HG03457 (cell line): Measurements from ENCODE around the gene CDH1.

Source experiments
- ATAC-seq: cut with Tn5 transposase; IDR thresholded peaks from one replicate; pipeline ENCODE4 v1.9.1; 2021; ENCODE audit warnings: moderate number of reproducible peaks; ENCODE audit not compliant: unreplicated experiment

CDH1 gene

DNA sequence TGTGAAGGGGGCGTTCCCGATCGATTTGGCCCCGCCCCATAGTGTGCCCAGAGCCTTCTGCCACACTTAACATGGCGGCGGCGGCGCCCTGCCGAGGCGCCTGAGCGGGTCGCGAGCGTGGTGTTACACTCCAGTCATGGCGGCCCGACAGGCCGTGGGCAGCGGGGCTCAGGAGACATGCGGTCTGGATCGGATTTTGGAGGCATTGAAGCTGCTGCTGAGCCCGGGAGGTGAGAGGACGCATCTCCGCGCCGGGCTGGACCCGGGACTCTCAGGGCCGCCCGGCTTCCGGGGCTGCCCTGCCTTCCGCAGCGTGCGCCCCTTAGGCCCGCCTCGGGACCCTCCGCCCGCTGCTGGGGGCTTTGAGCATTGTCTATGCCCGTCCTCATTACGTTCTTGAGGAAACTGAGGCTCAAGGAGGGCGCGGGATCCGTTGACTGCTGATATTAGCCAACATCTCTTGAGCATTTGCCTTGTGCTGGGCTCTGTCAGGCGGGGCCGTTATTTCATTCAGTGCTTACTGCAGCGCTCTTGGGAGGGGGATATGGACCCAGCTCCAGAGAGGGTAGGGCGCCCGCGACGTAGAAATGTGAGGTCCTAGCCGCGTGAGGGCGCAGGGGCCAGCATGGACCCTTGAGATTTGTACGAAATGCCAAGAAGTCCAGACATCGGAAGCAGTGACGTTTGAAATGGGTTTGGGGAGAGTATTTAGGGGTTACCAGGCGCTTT is 106.6 kb downstream of the CDH1 start, which contains the start of gene TANGO6:
TSS of gene TANGO6 (plus strand) at position 50 of the 729 bp plus-strand sequence. CDS start at position 137, 87 bp downstream.
- peak; percentile 68 for ATAC-seq

DNA sequence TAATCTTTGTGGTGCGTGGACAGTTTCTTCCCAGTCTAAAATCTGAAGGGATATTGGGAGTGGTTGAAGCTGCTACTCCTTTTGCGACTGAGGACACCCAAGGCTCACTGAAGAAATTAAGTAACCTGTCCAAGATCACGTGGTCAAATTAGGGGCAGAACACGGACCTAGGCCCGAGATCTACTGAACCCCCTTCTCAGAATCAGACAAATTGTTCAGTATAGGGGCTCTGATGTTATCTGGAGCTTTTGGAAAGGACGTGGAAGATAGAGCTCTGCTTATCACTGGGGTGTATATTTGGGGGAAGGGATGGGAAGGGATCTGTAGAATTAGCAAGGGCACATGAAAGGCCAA is 107.1 kb downstream of the CDH1 start:
- no peak for ATAC-seq

DNA sequence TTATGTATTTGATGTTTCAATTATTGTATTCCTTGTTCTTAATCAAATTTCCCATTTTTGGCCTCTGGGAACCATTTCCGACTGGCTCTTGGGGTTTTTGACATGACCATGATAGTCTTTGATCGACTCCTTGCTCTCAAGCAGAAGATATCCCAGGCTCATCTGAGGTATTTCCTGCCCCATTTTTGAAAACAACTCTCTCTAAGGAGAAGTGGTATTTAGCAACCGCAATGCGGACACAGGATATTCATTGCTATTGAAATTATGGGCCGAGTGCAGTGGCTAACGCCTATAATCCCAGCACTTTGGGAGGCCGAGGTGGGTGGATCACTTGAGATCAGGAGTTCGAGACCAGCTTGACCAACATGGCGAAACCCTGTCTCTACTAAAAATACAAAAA is 111.7 kb downstream of the CDH1 start:
- ATAC-seq, result no peak

DNA sequence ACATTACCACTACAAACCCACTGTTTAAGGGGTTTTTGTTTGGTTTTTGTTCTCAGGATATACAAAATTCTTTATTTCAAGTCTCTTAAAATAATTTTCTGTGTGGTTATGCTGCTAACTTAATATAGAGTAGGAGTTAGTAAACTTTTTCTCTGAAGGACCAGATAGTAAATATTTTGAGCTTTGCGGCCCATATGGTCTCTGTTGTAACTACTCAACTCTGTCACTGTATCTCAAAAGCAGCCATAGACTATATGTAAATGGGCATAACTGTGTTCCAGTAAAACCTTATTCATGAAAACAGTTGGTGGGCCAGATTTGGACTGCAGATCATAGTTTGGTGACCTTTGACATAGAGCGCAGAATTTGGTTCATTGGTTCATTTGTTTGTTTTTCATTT is 113.4 kb downstream of the CDH1 start:
- no peak for ATAC-seq

DNA sequence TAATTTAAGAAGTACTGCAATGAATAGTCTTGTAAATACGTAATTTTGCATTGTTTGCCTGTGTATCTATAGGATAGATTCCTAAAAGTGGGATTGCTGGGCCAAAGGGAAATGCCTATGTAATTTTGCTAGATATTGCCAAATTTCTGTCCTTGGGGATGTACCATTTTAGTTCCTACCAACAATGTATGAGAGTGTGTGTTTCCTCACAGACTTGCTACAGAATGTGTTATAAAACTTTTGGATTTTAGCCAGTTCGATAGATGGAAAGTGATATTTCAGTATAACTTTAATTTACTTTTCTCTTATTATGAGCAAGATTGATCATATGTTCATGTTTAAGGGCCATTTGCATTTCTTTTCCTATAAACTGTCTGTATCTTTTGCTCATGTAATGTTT is 114.5 kb downstream of the CDH1 start:
- ATAC-seq, result no peak

DNA sequence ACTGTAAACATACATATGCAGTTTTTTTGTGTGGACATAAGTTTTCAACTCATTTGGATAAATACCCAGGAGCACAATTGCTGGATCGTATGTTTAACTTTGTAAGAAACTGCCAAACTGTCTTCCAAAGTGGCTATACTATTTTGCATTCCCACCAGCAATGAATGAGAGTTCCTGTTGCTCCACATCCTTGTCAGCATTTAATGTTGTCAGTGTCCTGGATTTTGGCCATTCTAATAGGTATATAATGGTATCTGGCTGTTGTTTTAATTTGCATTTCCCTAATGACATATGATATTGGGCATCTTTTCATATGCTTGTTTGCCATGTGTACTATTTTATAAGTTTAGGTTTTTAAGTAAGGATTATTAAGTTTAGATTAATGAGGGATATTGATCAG is 120.4 kb downstream of the CDH1 start:
- no peak for ATAC-seq

DNA sequence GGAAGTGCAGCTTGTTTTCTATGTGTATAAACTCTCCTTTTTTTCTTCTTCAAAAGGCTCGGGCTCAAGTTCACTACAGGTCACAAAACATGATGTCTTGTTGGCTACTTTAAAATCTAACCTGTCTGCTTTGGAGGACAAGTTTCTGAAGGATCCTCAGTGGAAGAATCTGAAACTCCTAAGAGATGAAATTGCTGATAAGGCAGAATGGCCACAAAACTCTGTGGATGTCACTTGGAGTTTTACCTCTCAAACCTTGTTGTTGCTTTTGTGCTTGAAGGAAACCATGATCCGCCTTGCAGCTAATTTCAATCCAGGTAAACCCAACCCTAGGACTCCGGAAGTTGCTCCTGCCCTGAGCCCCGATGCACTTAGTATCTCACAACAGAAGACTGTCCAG is 122.7 kb downstream of the CDH1 start:
- no peak for ATAC-seq

DNA sequence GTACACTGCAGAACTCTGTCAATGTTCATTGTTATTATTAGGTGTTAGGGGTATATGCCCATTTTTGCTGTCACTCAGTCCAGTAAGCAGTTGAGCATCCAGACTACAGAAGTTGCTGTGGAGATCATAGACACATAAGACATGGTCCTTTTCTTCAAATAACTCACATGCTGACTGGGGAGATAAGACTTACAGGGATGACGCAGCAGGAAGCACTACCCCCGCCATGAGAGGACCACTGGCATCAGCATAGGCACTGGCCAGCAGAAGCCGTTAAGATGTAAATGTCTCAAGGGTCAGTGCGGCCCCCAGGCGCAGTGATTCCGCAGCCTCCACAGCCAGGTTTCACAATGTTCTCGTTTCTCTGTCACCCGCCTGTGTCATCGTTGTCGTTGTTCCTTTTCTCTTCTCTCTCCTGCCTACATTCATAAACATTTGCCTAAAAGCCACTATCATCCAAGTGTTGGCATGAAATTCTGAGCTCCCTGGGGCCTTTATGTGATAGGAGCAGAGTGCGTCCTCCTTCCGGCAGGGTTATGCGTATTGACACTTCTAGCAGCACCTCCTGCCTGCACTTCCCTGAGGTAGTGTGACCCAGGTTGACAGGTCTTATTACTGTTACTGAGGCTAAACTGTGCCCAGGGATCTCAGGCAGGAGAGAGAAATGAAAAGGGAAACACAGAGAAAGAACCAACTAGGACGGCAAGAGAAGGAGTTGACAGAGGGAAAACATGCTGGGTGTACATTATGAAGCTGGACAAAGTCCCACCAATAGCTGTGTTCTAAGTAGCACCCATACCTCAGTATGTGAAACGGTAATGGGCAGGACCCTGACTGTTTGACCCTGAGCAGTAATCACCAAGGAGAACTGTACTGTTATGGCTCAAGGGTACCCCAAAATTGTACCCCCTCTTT is 124.1 kb downstream of the CDH1 start:
- no peak for ATAC-seq

DNA sequence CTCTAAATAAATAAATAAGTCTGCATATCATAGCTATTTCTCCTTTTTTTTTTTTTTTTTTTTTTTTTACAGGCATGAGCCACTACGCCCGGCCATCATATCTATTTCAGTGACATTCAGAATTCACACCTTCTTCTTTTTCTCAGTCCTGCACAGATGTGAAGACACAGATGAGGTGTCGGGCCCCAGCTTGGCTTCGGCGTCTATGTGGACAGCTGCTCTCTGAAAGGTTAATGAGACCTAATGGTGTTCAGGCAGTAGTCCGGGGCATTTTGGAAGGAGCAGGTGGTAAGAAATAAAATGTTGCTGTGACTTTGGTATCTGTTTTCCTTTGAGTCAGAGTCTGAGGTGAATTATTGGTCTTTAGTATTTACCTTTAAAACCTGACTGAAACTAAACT is 129.8 kb downstream of the CDH1 start:
- no peak for ATAC-seq

DNA sequence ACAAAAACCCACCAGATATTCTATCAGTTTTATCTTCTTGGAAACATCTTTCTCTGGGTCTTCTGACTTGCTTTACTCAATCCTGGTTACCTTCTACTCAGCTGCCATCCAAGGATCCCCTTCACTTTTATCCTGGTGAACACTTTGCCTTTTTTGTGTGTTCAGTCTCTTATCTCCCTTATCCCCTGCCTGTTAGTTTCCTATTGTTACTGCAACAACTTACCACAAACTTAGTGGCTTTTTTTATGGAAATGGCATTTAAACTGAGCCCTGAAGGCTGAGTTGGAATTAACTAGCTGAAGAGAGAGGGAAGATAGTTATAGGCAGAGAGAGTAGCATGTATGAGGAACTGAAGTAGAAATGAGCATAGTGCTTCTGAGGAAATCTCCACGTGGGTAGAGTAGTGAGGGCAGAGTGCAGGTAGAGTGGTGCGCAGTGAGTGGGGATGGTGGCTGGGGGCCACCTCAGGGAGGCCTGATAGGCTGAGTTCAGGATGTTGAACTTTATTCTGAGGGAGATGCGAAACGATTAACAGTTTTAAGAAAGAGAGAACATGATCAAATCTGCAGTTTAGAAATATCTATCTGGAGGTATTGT is 132.5 kb downstream of the CDH1 start:
- no peak for ATAC-seq

DNA sequence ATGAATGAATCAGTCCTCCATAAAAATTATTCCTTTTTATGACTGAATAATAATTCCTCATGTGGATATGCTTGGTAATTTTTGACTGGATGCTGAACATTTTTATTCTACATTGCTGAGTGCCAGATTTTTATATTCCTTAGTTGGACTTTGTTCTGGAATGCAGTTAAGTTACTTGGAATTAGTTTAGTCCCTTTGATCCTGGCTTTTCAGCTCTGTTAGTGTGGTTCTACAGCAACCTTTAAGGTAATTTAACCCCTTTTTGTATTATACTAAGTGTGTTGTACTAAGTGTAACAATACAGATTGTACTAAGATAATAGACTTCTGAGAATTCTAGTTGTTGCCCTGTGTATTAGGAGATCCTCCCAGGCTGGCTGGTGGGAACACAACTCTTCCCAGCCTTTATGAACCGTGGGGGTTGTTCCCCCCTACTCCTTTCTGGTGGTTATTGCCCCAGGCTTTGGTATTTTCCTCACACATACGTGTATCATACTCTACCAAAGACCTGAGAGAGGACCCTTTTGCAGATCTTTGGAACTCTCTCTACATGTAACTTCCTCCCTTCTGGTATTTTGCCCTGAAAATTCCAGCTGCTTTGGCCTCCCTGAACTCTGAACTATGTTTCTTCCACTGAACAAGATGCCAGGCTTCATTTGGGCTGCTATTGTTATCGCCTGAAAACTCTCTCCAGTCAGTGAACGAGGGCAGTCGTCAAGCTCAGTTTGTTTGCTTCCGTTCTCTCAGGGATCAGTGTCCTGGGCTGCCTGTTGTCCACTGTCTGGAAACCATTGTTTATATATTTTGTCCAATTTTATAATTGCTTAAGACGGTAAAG is 136.8 kb downstream of the CDH1 start:
- no peak for ATAC-seq

DNA sequence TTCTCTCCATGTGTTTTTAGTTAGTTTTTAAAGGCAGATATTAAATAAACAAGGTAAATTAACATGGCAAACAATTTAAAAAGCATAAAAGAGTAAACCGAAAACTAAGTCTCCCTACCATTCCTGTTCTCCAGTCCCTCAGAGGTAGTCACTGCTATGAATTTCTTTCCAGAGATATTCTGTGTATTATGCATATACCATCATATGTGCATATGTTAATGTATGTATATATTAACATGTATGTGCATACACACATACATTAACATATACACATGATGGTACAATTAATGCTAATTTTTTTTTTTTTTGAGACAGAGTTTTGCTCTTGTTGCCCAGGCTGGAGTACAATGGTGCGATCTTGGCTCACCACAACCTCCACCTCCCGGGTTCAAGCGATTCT is 138.8 kb downstream of the CDH1 start:
- ATAC-seq, result no peak

DNA sequence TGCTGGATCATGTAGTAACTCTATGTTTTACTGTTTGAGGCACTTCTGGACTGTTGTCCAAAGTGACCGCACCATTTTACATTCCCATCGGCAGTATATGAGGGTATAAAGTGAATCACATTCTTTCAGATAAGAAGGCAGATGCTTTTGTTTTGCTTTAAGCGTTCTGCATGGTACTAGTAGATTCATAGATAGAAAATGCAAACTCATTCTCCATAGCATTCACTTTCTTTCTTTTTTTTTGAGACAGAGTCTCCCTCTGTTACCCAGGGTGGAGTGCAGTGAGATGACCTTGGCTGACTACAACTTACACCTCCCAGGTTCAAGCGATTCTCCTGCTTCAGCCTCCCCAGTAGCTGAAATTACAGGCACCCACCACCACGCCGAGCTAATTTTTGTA is 146.6 kb downstream of the CDH1 start:
- no peak for ATAC-seq

DNA sequence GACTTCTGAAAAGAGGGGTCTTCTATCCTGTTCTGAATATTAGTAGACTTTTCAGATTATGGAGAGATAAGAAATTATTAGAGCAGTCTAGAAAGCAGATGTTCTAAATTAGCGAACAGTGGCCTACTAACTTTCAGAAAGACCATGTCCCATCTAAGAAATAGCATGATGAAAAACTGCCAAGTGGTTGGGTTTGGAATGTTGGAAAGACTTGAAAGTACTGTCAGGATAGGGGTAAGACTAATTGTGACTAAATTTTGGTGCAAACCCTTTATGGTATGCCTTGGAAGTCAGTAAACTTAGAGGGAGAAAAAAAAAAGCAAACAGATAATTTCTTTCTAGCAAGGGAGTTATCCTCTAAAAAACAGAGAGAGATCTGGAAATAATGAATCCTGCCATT is 147.3 kb downstream of the CDH1 start:
- ATAC-seq, result no peak
